ENCODE results near the gene THAP9.
A peak's percentile ranks its signal among the peaks of the same experiment; 100 is the strongest.

GRCh38 chr4:82909326-82909725 is 8.8 kb downstream of the THAP9 start:
- TF ChIP-seq GLI4 (tag by site-specific recombination; IDR thresholded peaks at IDR 0.05), result no peak
- no peak for TF ChIP-seq CTCF (tag by site-specific recombination; IDR thresholded peaks at IDR 0.05)
- no peak for TF ChIP-seq EGR2 (tag by site-specific recombination; IDR thresholded peaks at IDR 0.05; ENCODE audit: low read depth)
- TF ChIP-seq ZNF433 (tag by site-specific recombination; IDR thresholded peaks at IDR 0.05; ENCODE audit: low read depth), result no peak
- TF ChIP-seq, protein P1, sequence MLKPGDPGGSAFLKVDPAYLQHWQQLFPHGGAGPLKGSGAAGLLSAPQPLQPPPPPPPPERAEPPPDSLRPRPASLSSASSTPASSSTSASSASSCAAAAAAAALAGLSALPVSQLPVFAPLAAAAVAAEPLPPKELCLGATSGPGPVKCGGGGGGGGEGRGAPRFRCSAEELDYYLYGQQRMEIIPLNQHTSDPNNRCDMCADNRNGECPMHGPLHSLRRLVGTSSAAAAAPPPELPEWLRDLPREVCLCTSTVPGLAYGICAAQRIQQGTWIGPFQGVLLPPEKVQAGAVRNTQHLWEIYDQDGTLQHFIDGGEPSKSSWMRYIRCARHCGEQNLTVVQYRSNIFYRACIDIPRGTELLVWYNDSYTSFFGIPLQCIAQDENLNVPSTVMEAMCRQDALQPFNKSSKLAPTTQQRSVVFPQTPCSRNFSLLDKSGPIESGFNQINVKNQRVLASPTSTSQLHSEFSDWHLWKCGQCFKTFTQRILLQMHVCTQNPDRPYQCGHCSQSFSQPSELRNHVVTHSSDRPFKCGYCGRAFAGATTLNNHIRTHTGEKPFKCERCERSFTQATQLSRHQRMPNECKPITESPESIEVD (tag by site-specific recombination; IDR thresholded peaks at IDR 0.05), result 0 out of 2 replicates have a peak, but pooled peaks have one; percentile 10
- TF ChIP-seq ZNF24 (tag by site-specific recombination; IDR thresholded peaks at IDR 0.05), result no peak
- no peak for TF ChIP-seq SP2 (tag by site-specific recombination; IDR thresholded peaks at IDR 0.05)
- TF ChIP-seq RBAK (tag by site-specific recombination; IDR thresholded peaks at IDR 0.05), result no peak
- TF ChIP-seq YY1 (tag by site-specific recombination; IDR thresholded peaks at IDR 0.05), result no peak
- TF ChIP-seq ZSCAN5A (tag by site-specific recombination; IDR thresholded peaks at IDR 0.05), result no peak
